Adrenal gland (tissue), 12 donors: Measurements from ENCODE around the gene SPTBN2. TPM values are rescaled to one million over a fixed set of nuclear protein-coding genes. Genes with fewer than 3 reads are reported as not detected.

ENCODE experiments used
- DNase-seq, 7 donors: peaks; one replicate each; pipeline ENCODE4 v3.0.0-alpha.2; 2019 to 2020
- H3K27ac ChIP-seq, 5 donors: fragments of 200-600 bp; sonication (generic) in 4 of 5; 1 replicate in 3 of 5; 2 replicates in 2 of 5; pipeline versions ENCODE4 v1.5.1 to v1.8.0; 2016 to 2020; ENCODE audit warnings: mild to moderate bottlenecking in 1 of 5
- H3K27me3 ChIP-seq: fragments of 200-600 bp; 2 replicates; pipeline ENCODE4 v1.8.0; 2021
- H3K36me3 ChIP-seq, 2 donors: fragments of 200-600 bp; replicated peaks in 1 of 2; 1 replicate in 1 of 2; 2 replicates in 1 of 2; pipeline versions ENCODE4 v1.5.1 to v1.8.0; 2018 to 2022
- H3K4me1 ChIP-seq, 2 donors: fragments of 200-600 bp; replicated peaks in 1 of 2; 1 replicate in 1 of 2; 2 replicates in 1 of 2; pipeline versions ENCODE4 v1.5.1 to v1.8.0; 2018 to 2021
- H3K4me3 ChIP-seq, 4 donors: fragments of 200-600 bp; sonication (generic) in 3 of 4; one replicate each; pipeline ENCODE4 v1.5.1; 2016 to 2018
- H3K9me3 ChIP-seq, 3 donors: fragments of 200-600 bp; sonication (generic) in 1 of 3; replicated peaks in 1 of 3; 1 replicate in 2 of 3; 2 replicates in 1 of 3; pipeline versions ENCODE4 v1.5.1 to v1.8.0; 2016 to 2021
- POLR2A ChIP-seq, 2 donors: fragments of 450-650 bp; IDR thresholded peaks; one replicate each; pipeline ENCODE4 v1.6.1; 2017; ENCODE audit warnings: antibody characterized with exemption in 2 of 2, mild to moderate bottlenecking in 2 of 2, moderate library complexity in 1 of 2
- WGBS, 4 donors: extraction: QIAGEN DNeasy Blood & Tissue Kit in 2 of 4; methylation state at CpG; one replicate each; pipeline versions ENCODE4 v1.1.5 to v1.1.7; 2013 to 2017; 5-methylcytosine and 5-hydroxymethylcytosine counted together
- intact Hi-C, 2 donors: fragments of 100-400 bp; cut with DNase I; formaldehyde crosslinking; loops; one replicate each; pipeline versions ENCODE4 v1.14.1 to v1.15.0; 2022 to 2023
- polyA plus RNA-seq, 3 donors: library from polyadenylated mRNA; stranded (reverse); fragments of 200-250 nt in 2 of 3; fragments of 350-450 nt in 1 of 3; fragmentation: Illumina TruSeq in 1 of 3; extraction: RNeasy Lipid Tissue Mini Kit (QIAGEN cat#74804) in 1 of 3; gene quantifications; one replicate each; pipeline ENCODE4 v1.2.3, GENCODE V29; 2013 to 2014
- total RNA-seq, 9 donors: library from RNA; depleted of rRNA in 4 of 9; stranded (reverse); fragments of >200 nt in 4 of 9; fragments of 120-200 nt in 1 of 9; fragmentation: NEBNext Ultra II Directional in 1 of 9; extraction: Animal tissue kit (Norgen Biotek cat#: 25700) in 1 of 9; gene quantifications; one replicate each; pipeline versions ENCODE4 v1.1.0 to v1.2.4, GENCODE V29; 2013 to 2023
- TF ChIP-seq, protein P1 (sequence below), 6 experiments: fragments of 450-650 bp in 4 of 6; fragments of 200-600 bp in 2 of 6; sonication (generic) in 1 of 6; IDR thresholded peaks; 1 replicate in 5 of 6; 2 replicates in 1 of 6; pipeline versions ENCODE4 v1.5.1 to v1.8.0; 2016 to 2021; ENCODE audit warnings: antibody characterized with exemption in 6 of 6, mild to moderate bottlenecking in 2 of 6, moderate library complexity in 1 of 6
- donor health status: healthy with polysubstance abuse.
- donor health status: Bipolar disorder and iron deficiency.
- donor health status: DM: yes; HTN: yes; CAD: no.
- donor health status: DM: no; HTN: no; CAD: no.
- donor health status: DM: no; HTN: no; CAD: no.
- donor health status: DM: yes; HTN: yes; CAD: no.

Gene SPTBN2
- total and polyA plus RNA-seq, 12 donors: 7.2 to 81.8 (median 63.2) TPM

DNA sequence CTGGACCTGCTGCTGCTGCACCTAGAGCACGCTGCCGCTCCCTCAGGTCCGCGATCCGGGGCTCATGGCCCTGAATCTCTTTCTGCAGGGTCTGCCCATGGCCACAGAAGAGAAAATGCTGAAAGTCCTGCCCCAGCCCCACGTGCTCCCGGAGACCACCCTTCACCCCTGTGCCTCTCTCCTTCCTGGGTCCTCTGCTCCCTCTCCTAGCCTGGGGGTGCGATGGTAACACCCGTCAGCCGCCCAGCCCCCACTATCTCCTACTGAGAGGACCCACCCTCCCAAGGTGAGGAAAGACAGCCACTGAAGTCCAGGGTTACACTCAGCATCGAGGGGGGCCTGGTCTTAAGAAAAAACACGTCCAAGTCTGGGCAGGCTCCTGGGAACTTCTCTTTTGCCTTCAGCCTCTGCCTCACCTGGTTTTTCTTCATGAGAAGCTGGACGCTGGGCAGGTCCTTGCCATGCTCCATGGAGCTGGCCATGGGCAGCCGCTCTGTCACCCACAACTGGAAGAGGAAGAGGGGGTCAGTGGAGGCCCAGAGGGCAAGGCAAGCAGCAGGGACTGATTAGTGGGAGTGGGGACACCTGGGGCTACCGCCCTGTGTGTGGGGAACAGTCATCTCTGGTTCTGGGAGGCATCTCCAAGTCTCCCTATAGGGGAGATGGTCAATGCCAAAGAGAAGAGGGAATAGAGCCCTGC is 35.5 kb downstream of the SPTBN2 start:
- Histone ChIP-seq H3K4me1 (peaks cover 3 to 10% of the 10 kb centered on the region in 2 donors), H3K27ac (peak overlapping the region in 2 of 5 donors; percentile 35 to 47), H3K9me3 (no peaks in the 10 kb centered on the region), H3K27me3 (no peaks in the 10 kb centered on the region), H3K4me3 (no peak overlapping the region), H3K36me3 (peaks cover 0 to 8% of the 10 kb centered on the region in 2 donors)
- intact Hi-C loops: loop anchor here (2.0 to 10.0 kb wide), 4 partner anchors 124 to 281 kb away; partner anchors contain the start of gene C11orf86 (in 1 of the 2)
- no peak for TF ChIP-seq POLR2A (IDR thresholded peaks at IDR 0.05)
- 89 to 92% (median 91%) methylated on average over 15 of the region's 15 CpGs for WGBS, 4 donors
- DNase-seq: no peak

DNA sequence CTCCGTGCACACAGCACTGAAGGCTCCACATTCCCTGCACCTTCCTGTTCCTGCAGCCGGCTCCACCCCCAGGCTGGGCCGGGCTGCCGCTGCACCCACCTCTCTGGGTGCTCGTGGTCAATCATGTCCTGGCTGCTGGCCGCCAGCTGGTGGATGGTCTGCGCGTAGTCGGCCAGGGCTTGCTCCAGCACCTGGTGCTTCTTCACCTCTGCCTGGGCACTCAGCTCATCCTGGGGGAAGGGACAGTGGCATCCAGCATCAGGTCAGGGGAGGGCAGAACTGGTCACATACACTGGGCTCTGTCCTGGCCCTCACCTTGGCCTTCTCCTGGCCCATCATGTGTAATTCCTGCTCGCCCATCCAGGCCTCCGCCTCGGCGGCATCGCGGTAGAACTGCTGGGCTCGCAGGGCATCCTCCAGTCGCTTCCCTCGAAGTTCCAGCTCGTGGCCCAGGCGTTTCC is 36.1 kb downstream of the SPTBN2 start:
- Histone ChIP-seq H3K27me3 (no peaks in the 10 kb centered on the region), H3K4me3 (no peak overlapping the region), H3K27ac (no peak overlapping the region), H3K4me1 (peaks cover 3 to 10% of the 10 kb centered on the region in 2 donors), H3K9me3 (no peaks in the 10 kb centered on the region), H3K36me3 (peaks cover 0 to 13% of the 10 kb centered on the region in 2 donors)
- intact Hi-C loops: loop anchor here (5.0 to 10.0 kb wide), 3 partner anchors 124 to 282 kb away; partner anchors contain the start of gene C11orf86 (in 1 of the 2)
- TF ChIP-seq POLR2A (IDR thresholded peaks at IDR 0.05): no peak
- TF ChIP-seq, protein P1, sequence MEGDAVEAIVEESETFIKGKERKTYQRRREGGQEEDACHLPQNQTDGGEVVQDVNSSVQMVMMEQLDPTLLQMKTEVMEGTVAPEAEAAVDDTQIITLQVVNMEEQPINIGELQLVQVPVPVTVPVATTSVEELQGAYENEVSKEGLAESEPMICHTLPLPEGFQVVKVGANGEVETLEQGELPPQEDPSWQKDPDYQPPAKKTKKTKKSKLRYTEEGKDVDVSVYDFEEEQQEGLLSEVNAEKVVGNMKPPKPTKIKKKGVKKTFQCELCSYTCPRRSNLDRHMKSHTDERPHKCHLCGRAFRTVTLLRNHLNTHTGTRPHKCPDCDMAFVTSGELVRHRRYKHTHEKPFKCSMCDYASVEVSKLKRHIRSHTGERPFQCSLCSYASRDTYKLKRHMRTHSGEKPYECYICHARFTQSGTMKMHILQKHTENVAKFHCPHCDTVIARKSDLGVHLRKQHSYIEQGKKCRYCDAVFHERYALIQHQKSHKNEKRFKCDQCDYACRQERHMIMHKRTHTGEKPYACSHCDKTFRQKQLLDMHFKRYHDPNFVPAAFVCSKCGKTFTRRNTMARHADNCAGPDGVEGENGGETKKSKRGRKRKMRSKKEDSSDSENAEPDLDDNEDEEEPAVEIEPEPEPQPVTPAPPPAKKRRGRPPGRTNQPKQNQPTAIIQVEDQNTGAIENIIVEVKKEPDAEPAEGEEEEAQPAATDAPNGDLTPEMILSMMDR (IDR thresholded peaks at IDR 0.05): no peak
- 87 to 90% (median 89%) methylated on average over 14 to 20 of the region's 20 CpGs for WGBS, 4 donors
- no peak for DNase-seq

DNA sequence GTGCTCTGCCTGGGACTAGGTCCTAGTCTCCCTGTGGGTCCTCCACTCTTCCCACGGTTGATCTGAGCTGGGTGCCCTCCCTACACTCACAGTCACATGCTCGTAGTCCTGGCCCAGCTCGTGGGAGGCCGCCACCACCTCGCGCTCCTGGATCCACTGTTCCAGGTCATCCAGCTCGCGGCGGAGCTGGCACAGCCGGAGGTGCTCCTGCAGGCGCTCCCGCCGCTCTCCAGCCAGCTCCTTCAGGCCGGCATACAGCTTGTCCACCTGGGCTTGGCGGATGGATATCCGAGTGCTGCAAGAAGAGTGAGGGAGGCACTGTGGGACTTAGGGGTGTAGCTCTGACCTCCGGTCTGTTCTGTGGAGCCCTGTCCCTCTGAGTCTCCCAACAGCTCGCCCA is 36.6 kb downstream of the SPTBN2 start:
- intact Hi-C loops: loop anchor here (5.0 to 10.0 kb wide), 3 partner anchors 125 to 282 kb away; partner anchors contain the start of gene C11orf86 (in 1 of the 2)
- 91 to 96% (median 93%) methylated on average over 9 to 18 of the region's 18 CpGs for WGBS, 4 donors

DNA sequence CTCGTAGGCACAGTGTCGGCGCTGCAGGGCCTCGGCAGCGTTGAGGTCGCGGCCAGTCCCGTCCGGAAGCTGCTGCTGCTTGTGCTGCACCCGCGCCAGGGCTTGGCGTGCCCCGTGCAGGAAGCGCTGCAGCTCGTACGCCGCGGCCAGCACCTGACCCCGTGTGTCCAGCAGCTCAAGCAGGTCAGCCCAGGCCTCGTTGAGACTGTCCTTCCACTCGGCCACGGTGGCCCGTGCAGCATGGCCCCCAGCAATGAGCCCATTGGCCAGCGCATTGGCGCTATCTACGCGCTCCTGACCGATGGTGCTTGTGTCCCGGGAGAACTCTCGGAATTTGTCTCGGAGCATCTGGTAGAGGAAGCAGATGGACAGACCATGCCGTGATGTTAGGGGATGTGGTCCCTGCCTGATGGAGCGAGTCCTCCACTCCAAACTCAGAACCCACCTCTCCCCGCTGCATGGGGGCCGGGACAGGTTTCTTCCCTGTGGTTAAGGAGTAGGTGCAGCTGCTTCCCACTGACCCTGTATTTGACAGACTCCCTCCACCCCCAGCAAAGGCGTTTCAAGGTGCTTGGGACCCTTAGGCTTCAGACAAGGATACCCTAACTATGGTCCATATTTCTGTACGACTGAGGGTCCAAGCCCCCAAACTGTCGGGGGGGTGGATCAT is 37.6 kb downstream of the SPTBN2 start:
- H3K27ac ChIP-seq: no peak overlapping the region
- peaks cover 0 to 15% of the 10 kb centered on the region in 2 donors for H3K36me3 ChIP-seq
- intact Hi-C loops: loop anchor here (5.0 to 10.0 kb wide), 3 partner anchors 126 to 283 kb away; partner anchors contain the start of gene C11orf86 (in 1 of the 2)
- 89 to 93% (median 93%) methylated on average over 12 to 38 of the region's 38 CpGs for WGBS, 4 donors
- no peak for TF ChIP-seq POLR2A (IDR thresholded peaks at IDR 0.05)
- TF ChIP-seq, protein P1 (IDR thresholded peaks at IDR 0.05): no peak
- no peak overlapping the region for H3K4me3 ChIP-seq
- no peaks in the 10 kb centered on the region for H3K9me3 ChIP-seq
- peak in 1 of 7 donors; percentile 47 for DNase-seq
- H3K27me3 ChIP-seq: no peaks in the 10 kb centered on the region
- H3K4me1 ChIP-seq: peaks cover 3 to 10% of the 10 kb centered on the region in 2 donors

More for the DNA sequence above, 36.6 kb downstream of the SPTBN2 start:
- peaks cover 3 to 10% of the 10 kb centered on the region in 2 donors for H3K4me1 ChIP-seq
- no peak for DNase-seq
- H3K27me3 ChIP-seq: no peaks in the 10 kb centered on the region
- H3K9me3 ChIP-seq: no peaks in the 10 kb centered on the region
- H3K4me3 ChIP-seq: no peak overlapping the region
- TF ChIP-seq, protein P1 (IDR thresholded peaks at IDR 0.05): no peak
- TF ChIP-seq POLR2A (IDR thresholded peaks at IDR 0.05): no peak
- H3K36me3 ChIP-seq: peaks cover 0 to 15% of the 10 kb centered on the region in 2 donors
- no peak overlapping the region for H3K27ac ChIP-seq
